Endodermal cell (in vitro differentiated cells): ENCODE measurements around the gene RSRP1. TPM values are rescaled to one million over a fixed set of nuclear protein-coding genes. Genes with fewer than 3 reads are reported as not detected.

Source experiments
- DNase-seq: peaks from one replicate; pipeline ENCODE4 v3.0.0-alpha.2; 2017
- H3K27ac ChIP-seq: 2 replicates; pipeline ENCODE4 v1.5.1; 2013; ENCODE audit warnings: mild to moderate bottlenecking, low read depth, low read length, moderate library complexity
- H3K27me3 ChIP-seq: 2 replicates; pipeline ENCODE4 v1.6.1; 2013; ENCODE audit warnings: mild to moderate bottlenecking, low read length, moderate library complexity; ENCODE audit not compliant: insufficient read depth, control insufficient read depth, poor library complexity, severe bottlenecking
- H3K36me3 ChIP-seq: 2 replicates; pipeline ENCODE4 v1.7.0; 2013; ENCODE audit warnings: mild to moderate bottlenecking, low read length, moderate library complexity; ENCODE audit not compliant: control insufficient read depth, insufficient read depth
- H3K4me1 ChIP-seq: one replicate; pipeline ENCODE4 v1.7.0; 2013; ENCODE audit warnings: low read length; ENCODE audit not compliant: control insufficient read depth, insufficient read depth
- H3K4me3 ChIP-seq: 2 replicates; pipeline ENCODE4 v1.5.1; 2013; ENCODE audit warnings: mild to moderate bottlenecking, low read length, moderate library complexity
- H3K9ac ChIP-seq: 2 replicates; pipeline ENCODE4 v1.6.1; 2013; ENCODE audit warnings: mild to moderate bottlenecking, low read length, moderate library complexity; ENCODE audit not compliant: poor library complexity, severe bottlenecking; ENCODE audit errors: extremely low read depth
- H3K9me3 ChIP-seq: 2 replicates; pipeline ENCODE4 v1.6.1; 2013; ENCODE audit warnings: mild to moderate bottlenecking, low read length, moderate library complexity; ENCODE audit not compliant: control insufficient read depth
- H3K27ac Mint-ChIP-seq: 2 replicates; pipeline ENCODE4 v1.8.0; 2020; ENCODE audit warnings: mixed read lengths
- H3K27me3 Mint-ChIP-seq: 2 replicates; pipeline ENCODE4 v1.8.0; 2021; ENCODE audit warnings: mild to moderate bottlenecking, mixed read lengths; ENCODE audit not compliant: insufficient read depth
- H3K36me3 Mint-ChIP-seq: 2 replicates; pipeline ENCODE4 v1.8.0; 2020; ENCODE audit warnings: low read depth, mixed read lengths
- H3K4me1 Mint-ChIP-seq: 2 replicates; pipeline ENCODE4 v1.8.0; 2020; ENCODE audit warnings: mixed read lengths
- H3K4me3 Mint-ChIP-seq: 2 replicates; pipeline ENCODE4 v1.8.0; 2020; ENCODE audit warnings: mild to moderate bottlenecking, moderate library complexity, mixed read lengths
- H3K9me3 Mint-ChIP-seq: 2 replicates; pipeline ENCODE4 v1.8.0; 2020; ENCODE audit warnings: mild to moderate bottlenecking, mixed read lengths
- CTCF ChIP-seq: fragments of 200-600 bp; sonication (generic); conservative IDR thresholded peaks from 2 replicates; pipeline ENCODE4 v1.5.0; 2021; ENCODE audit warnings: antibody characterized with exemption, mild to moderate bottlenecking
- WGBS, 2 experiments: methylation state at CpG; one replicate each; pipeline versions ENCODE4 v1.1.5 to v1.1.7; 2013; ENCODE audit warnings: missing lambda C conversion rate in 2 of 2, mixed read lengths in 1 of 2; ENCODE audit not compliant: insufficient coverage in 1 of 2, insufficient read length in 1 of 2; 5-methylcytosine and 5-hydroxymethylcytosine counted together
- total RNA-seq, 2 donors: library from RNA; stranded (reverse); fragmentation: NEBNext Ultra II Directional in 1 of 2; extraction: Animal tissue kit (Norgen Biotek cat#: 25700) in 1 of 2; gene quantifications; 2 replicates in 1 of 2; 3 replicates in 1 of 2; pipeline ENCODE4 v1.2.1, GENCODE V29; 2021

Gene RSRP1
- total RNA-seq, 2 donors from 2014 or later: 90.3 to 92.5 TPM

- Histone ChIP-seq H3K9ac (no peak overlapping the region), H3K4me1 (no peaks in the 10 kb centered on the region), H3K27me3 (no peaks in the 10 kb centered on the region), H3K4me3 (no peak overlapping the region), H3K27ac (no peak overlapping the region), H3K36me3 (peaks cover 15% of the 10 kb centered on the region), H3K9me3 (no peaks in the 10 kb centered on the region)
- Mint-ChIP-seq H3K27me3 (no peaks in the 10 kb centered on the region), H3K9me3 (no peaks in the 10 kb centered on the region), H3K4me3 (no peak overlapping the region), H3K27ac (no peak overlapping the region), H3K36me3 (peaks cover 20% of the 10 kb centered on the region), H3K4me1 (peaks cover 4% of the 10 kb centered on the region)
- DNase-seq: no peak
- WGBS, 2 experiments: 97 to 100% methylated on average over 2 to 3 of the region's 3 CpGs
- no peak for TF ChIP-seq CTCF
These were observed 30.2 kb downstream of the RSRP1 start for GRCh38 chr1:25217015-25217414.

GRCh38 chr1:25216123-25216522 is 31.1 kb downstream of the RSRP1 start:
- peaks cover 14% of the 10 kb centered on the region for H3K36me3 Mint-ChIP-seq
- Histone ChIP-seq H3K4me3 (no peak overlapping the region), H3K36me3 (peaks cover 6% of the 10 kb centered on the region), H3K4me1 (no peaks in the 10 kb centered on the region), H3K9me3 (no peaks in the 10 kb centered on the region), H3K9ac (no peak overlapping the region), H3K27ac (no peak overlapping the region), H3K27me3 (no peaks in the 10 kb centered on the region)
- TF ChIP-seq CTCF: no peak
- no peak overlapping the region for H3K4me3 Mint-ChIP-seq
- WGBS, 2 experiments: 91 to 95% methylated on average over 4 of the region's 4 CpGs
- no peaks in the 10 kb centered on the region for H3K27me3 Mint-ChIP-seq
- DNase-seq: no peak
- no peaks in the 10 kb centered on the region for H3K9me3 Mint-ChIP-seq
- H3K4me1 Mint-ChIP-seq: peaks cover 6% of the 10 kb centered on the region
- no peak overlapping the region for H3K27ac Mint-ChIP-seq

- 87 to 91% methylated on average over 4 to 5 of the region's 5 CpGs for WGBS, 2 experiments
- no peak overlapping the region for H3K27ac Mint-ChIP-seq
- no peaks in the 10 kb centered on the region for H3K9me3 ChIP-seq
- no peaks in the 10 kb centered on the region for H3K9me3 Mint-ChIP-seq
- no peak for DNase-seq
- peaks cover 8% of the 10 kb centered on the region for H3K4me1 ChIP-seq
- no peaks in the 10 kb centered on the region for H3K36me3 Mint-ChIP-seq
- no peaks in the 10 kb centered on the region for H3K27me3 Mint-ChIP-seq
- H3K4me3 ChIP-seq: no peak overlapping the region
- H3K27ac ChIP-seq: no peak overlapping the region
- no peaks in the 10 kb centered on the region for H3K27me3 ChIP-seq
- H3K4me3 Mint-ChIP-seq: no peak overlapping the region
- no peak for TF ChIP-seq CTCF
- H3K4me1 Mint-ChIP-seq: peaks cover 27% of the 10 kb centered on the region
- H3K36me3 ChIP-seq: no peaks in the 10 kb centered on the region
- no peak overlapping the region for H3K9ac ChIP-seq
These were observed 34.5 kb downstream of the RSRP1 start for GRCh38 chr1:25212725-25213124.
